RWPE2 (cell line): ENCODE data around the gene LCN6.

Experiments
- ATAC-seq: fragments of 200-7000 bp; cut with Tn5 transposase; 3 replicates; pipeline ENCODE4 v1.9.1; 2021; ENCODE audit warnings: low read depth
- DNase-seq: peaks from one replicate; pipeline ENCODE4 v3.0.0-alpha.2; 2020; ENCODE audit warnings: low spot score
- H3K27ac ChIP-seq: fragments of 450-650 bp; 2 replicates; pipeline ENCODE4 v1.5.1; 2017; ENCODE audit warnings: mild to moderate bottlenecking; ENCODE audit not compliant: poor library complexity, severe bottlenecking
- H3K27me3 ChIP-seq: fragments of 250-450 bp; sonication (Bioruptor Pico); 2 replicates; pipeline ENCODE4 v1.5.1; 2021; ENCODE audit warnings: mild to moderate bottlenecking, moderate library complexity; ENCODE audit not compliant: insufficient read depth, poor library complexity, severe bottlenecking
- H3K36me3 ChIP-seq: fragments of 250-450 bp; sonication (Bioruptor Pico); 2 replicates; pipeline ENCODE4 v1.5.1; 2020; ENCODE audit warnings: low read depth, mild to moderate bottlenecking, moderate library complexity
- H3K4me1 ChIP-seq: fragments of 250-450 bp; sonication (Bioruptor Pico); 2 replicates; pipeline ENCODE4 v1.5.1; 2021; ENCODE audit warnings: mild to moderate bottlenecking, moderate library complexity; ENCODE audit not compliant: insufficient read depth, poor library complexity, severe bottlenecking
- H3K4me3 ChIP-seq: fragments of 250-450 bp; sonication (Bioruptor Pico); 2 replicates; pipeline ENCODE4 v1.5.1; 2021; ENCODE audit warnings: mild to moderate bottlenecking, moderate library complexity; ENCODE audit not compliant: severe bottlenecking
- H3K9me3 ChIP-seq: fragments of 250-450 bp; sonication (Bioruptor Pico); 2 replicates; pipeline ENCODE4 v1.5.1; 2021; ENCODE audit warnings: mild to moderate bottlenecking, moderate library complexity; ENCODE audit not compliant: severe bottlenecking
- CTCF ChIP-seq: fragments of 450-650 bp; IDR thresholded peaks from one replicate; pipeline ENCODE4 v1.5.1; 2017; ENCODE audit warnings: mild to moderate bottlenecking, moderate library complexity; ENCODE audit not compliant: poor library complexity, severe bottlenecking

LCN6 gene

GRCh38 chr9:136750526-136750925, 2.2 kb upstream of the LCN6 start:
- H3K9me3 ChIP-seq = no peaks in the 10 kb centered on the region
- H3K27me3 ChIP-seq = no peaks in the 10 kb centered on the region
- H3K4me3 ChIP-seq = no peak overlapping the region
- no peaks in the 10 kb centered on the region for H3K36me3 ChIP-seq
- 0 out of 3 replicates have a peak, but pooled peaks have one; percentile 24 for ATAC-seq
- H3K4me1 ChIP-seq = no peaks in the 10 kb centered on the region
- no peak overlapping the region for H3K27ac ChIP-seq
- TF ChIP-seq CTCF = no peak
- no peak for DNase-seq

- Histone ChIP-seq H3K4me3 (no peak overlapping the region), H3K27ac (no peak overlapping the region), H3K4me1 (no peaks in the 10 kb centered on the region), H3K27me3 (peaks cover 3% of the 10 kb centered on the region), H3K9me3 (no peaks in the 10 kb centered on the region), H3K36me3 (no peaks in the 10 kb centered on the region)
- no peak for DNase-seq
- TF ChIP-seq CTCF = no peak
- ATAC-seq = no peak
Measured at GRCh38 chr9:136748666-136749611, 614 bp upstream of the LCN6 start.

- H3K4me3 ChIP-seq = no peak overlapping the region
- peaks cover 18% of the 10 kb centered on the region for H3K27me3 ChIP-seq
- H3K9me3 ChIP-seq = no peaks in the 10 kb centered on the region
- DNase-seq (no peak), ATAC-seq (no peak)
- TF ChIP-seq CTCF = no peak
- no peaks in the 10 kb centered on the region for H3K36me3 ChIP-seq
- H3K4me1 ChIP-seq = no peaks in the 10 kb centered on the region
- H3K27ac ChIP-seq = no peak overlapping the region
Measured at GRCh38 chr9:136747161-136748060, 914 bp downstream of the LCN6 start.

- Histone ChIP-seq H3K27ac (no peak overlapping the region), H3K4me1 (no peaks in the 10 kb centered on the region), H3K27me3 (peaks cover 26% of the 10 kb centered on the region), H3K9me3 (no peaks in the 10 kb centered on the region), H3K36me3 (no peaks in the 10 kb centered on the region), H3K4me3 (no peak overlapping the region)
- DNase-seq (no peak), ATAC-seq (no peak)
- TF ChIP-seq CTCF = no peak
Measured at GRCh38 chr9:136746621-136747020, 1.7 kb downstream of the LCN6 start.
